ENCODE results near the gene RABGGTA. TPM values are rescaled to one million over a fixed set of nuclear protein-coding genes. Genes with fewer than 3 reads are reported as not detected.
A peak's percentile ranks its signal among the peaks of the same experiment; 100 is the strongest.

The RABGGTA gene
- total and polyA plus RNA-seq, 9 of the 15 experiments (the other 6 are each of a cell fraction or from before 2014, with no cell fraction given): 4.5 to 24.2 (median 15.5) TPM

DNA sequence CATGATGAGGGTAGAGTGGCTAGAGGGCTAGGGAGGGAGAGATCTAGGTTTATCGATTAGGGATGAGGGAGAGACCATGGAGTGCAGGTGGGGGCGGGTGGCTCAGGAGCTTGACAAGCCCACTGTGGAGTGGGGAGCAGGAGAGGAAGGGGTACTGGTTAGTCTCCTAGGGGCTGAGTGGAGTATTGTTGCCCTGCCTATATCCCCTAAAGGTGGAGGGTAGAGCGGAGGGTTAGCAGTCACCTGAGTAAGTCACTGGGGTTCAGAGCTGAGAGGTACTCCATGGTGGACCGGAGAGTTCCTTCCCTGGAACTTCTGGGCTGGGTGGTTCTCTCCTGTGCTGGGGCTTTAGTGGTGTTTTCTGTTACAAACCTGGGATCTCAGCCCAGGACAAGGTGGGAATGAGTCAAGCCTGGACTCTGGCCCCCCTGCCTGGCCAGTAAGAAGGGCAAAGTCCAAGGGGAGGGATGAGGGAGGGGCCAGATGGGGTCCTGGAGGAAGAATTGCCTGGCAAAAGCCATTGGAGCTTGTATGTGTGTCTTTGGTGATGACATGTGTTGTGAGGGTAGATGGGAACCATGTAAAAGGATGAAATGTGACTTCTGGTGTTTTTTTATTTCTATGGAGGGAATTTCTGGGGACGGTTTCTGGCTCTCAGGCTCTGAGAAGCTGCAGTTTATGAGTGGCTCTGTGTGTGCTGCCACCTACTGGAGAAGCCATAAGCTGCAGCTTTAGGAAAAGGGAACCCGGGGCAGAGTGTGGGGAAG, 36.4 kb upstream of the RABGGTA start, which contains the start of gene CIDEB:
Gene CIDEB, minus strand, starts transcription at position 403 of the 767 bp plus-strand sequence. Its CDS starts 119 bp downstream, at position 284.
- Histone ChIP-seq H3K4me3 (no peak within 1 kb of the TSS), H3K9me1 (ENCODE audit: control insufficient read depth, insufficient read depth, low read length) (no peaks in the 10 kb centered on the region), H3K27me3 (ENCODE audit: control insufficient read depth in 2 of 2, insufficient read depth in 2 of 2, low read length in 2 of 2) (no peaks in the 10 kb centered on the region), H3K4me2 (ENCODE audit: insufficient read depth, low read length) (no peak within 1 kb of the TSS), H2AFZ (ENCODE audit: low read depth, low read length) (no peak within 1 kb of the TSS), H3K4me1 (replicated peaks in 1 of 2; ENCODE audit: control insufficient read depth in 2 of 2, insufficient read depth in 2 of 2, low read length in 2 of 2) (peaks cover 0 to 4% of the 10 kb centered on the region in 2 experiments; a peak in 2 of 5 replicates), H3K9ac (ENCODE audit: insufficient read depth in 1 of 2, low read depth in 2 of 2, low read length in 2 of 2) (0 out of 4 replicates have a peak within 1 kb of the TSS, but pooled peaks of 1 of the 2 experiments have one; percentile 7), H3K36me3 (ENCODE audit: control insufficient read depth, insufficient read depth, low read length) (peaks cover 71% of the 10 kb centered on the region; the same call in 2 of the 3 replicates), H4K20me1 (replicated peaks; ENCODE audit: control insufficient read depth, insufficient read depth, low read length) (no peaks in the 10 kb centered on the region), H3K9me3 (replicated peaks; ENCODE audit: control insufficient read depth, insufficient read depth, low read depth, low read length) (no peaks in the 10 kb centered on the region), H3K27ac (ENCODE audit: extremely low read depth, low read depth, low read length) (no peak within 1 kb of the TSS), H3K79me2 (ENCODE audit: control insufficient read depth, insufficient read depth, low read length) (no peaks in the 10 kb centered on the region)
- POLR2A ChIA-PET: interaction anchor here (0.5 to 1.8 kb wide), 11 partner anchors 8 to 468 kb away, joined by 3 to 6 read pairs (median 3); partner anchors contain the start of gene TINF2
- CTCF ChIA-PET (ENCODE audit: low intra/inter-chr PET ratio): interaction anchor here (1.2 kb wide), 1 partner anchor 65 kb away, joined by 5 read pairs; the partner anchor contains the start of gene TINF2
- BruUV-seq (replicated peaks): no TSS peak
- intact Hi-C loops (cut with micrococcal nuclease): no loop called here
- WGBS (ENCODE audit: insufficient coverage, low coverage, missing lambda C conversion rate): 51% methylated on average over 5 of the region's 6 CpGs
- FAIRE-seq: peak; percentile 82
- TF ChIP-seq ZNF263 (CRISPR knock-in tag; IDR thresholded peaks at IDR 0.05; ENCODE audit: borderline replicate concordance) (0 out of 2 replicates have a peak, but pooled peaks have one; percentile 19), SPI1 (IDR thresholded peaks at IDR 0.05; ENCODE audit: borderline replicate concordance, low read depth, low read length) (peak; percentile 84), POLR2A (conservative IDR thresholded peaks at IDR 0.05) (0 out of 2 replicates have a peak, but pooled peaks have one; percentile 29), RAD21 (CRISPR knock-in tag; conservative IDR thresholded peaks at IDR 0.05 in 1 of 2, IDR thresholded peaks at IDR 0.05 in 1 of 2) (peak; percentile 34 to 52; a peak in 3 of 4 replicates), RBM22 (IDR thresholded peaks at IDR 0.05; ENCODE audit: low read depth, low read length, poor library complexity, severe bottlenecking) (no peak), SUPT5H (IDR thresholded peaks at IDR 0.05) (peak; percentile 2; the same call in 1 of the 2 replicates), SMC3 (conservative IDR thresholded peaks at IDR 0.05; ENCODE audit: insufficient read depth, low read depth, low read length) (0 out of 2 replicates have a peak, but pooled peaks have one; percentile 30), CREM (IDR thresholded peaks at IDR 0.05; ENCODE audit: low read depth) (peak; percentile 6; the same call in 1 of the 2 replicates), HMG20B (CRISPR knock-in tag; IDR thresholded peaks at IDR 0.05) (no peak)
- TF ChIP-seq, protein P1, sequence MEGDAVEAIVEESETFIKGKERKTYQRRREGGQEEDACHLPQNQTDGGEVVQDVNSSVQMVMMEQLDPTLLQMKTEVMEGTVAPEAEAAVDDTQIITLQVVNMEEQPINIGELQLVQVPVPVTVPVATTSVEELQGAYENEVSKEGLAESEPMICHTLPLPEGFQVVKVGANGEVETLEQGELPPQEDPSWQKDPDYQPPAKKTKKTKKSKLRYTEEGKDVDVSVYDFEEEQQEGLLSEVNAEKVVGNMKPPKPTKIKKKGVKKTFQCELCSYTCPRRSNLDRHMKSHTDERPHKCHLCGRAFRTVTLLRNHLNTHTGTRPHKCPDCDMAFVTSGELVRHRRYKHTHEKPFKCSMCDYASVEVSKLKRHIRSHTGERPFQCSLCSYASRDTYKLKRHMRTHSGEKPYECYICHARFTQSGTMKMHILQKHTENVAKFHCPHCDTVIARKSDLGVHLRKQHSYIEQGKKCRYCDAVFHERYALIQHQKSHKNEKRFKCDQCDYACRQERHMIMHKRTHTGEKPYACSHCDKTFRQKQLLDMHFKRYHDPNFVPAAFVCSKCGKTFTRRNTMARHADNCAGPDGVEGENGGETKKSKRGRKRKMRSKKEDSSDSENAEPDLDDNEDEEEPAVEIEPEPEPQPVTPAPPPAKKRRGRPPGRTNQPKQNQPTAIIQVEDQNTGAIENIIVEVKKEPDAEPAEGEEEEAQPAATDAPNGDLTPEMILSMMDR (IDR thresholded peaks at IDR 0.05 in 2 of 3, conservative IDR thresholded peaks at IDR 0.05 in 1 of 3; ENCODE audit: insufficient read depth in 2 of 3, low read depth in 1 of 3, low read length in 3 of 3): peak; percentile 71 to 80 (median 72)
- TF ChIP-seq, protein P2, sequence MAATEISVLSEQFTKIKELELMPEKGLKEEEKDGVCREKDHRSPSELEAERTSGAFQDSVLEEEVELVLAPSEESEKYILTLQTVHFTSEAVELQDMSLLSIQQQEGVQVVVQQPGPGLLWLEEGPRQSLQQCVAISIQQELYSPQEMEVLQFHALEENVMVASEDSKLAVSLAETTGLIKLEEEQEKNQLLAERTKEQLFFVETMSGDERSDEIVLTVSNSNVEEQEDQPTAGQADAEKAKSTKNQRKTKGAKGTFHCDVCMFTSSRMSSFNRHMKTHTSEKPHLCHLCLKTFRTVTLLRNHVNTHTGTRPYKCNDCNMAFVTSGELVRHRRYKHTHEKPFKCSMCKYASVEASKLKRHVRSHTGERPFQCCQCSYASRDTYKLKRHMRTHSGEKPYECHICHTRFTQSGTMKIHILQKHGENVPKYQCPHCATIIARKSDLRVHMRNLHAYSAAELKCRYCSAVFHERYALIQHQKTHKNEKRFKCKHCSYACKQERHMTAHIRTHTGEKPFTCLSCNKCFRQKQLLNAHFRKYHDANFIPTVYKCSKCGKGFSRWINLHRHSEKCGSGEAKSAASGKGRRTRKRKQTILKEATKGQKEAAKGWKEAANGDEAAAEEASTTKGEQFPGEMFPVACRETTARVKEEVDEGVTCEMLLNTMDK (IDR thresholded peaks at IDR 0.05; ENCODE audit: borderline replicate concordance, insufficient read depth, low read depth, low read length, poor library complexity, severe bottlenecking): peak; percentile 67
- peak; percentile 42 to 62 (median 52) for DNase-seq (ENCODE audit: extremely low read depth in 1 of 4, low spot score in 3 of 4)
- ATAC-seq: peak; percentile 92
- in situ Hi-C loops (cut with MboI): no loop called here

Data from K562 (cell line).